GM23248 (cell line): ENCODE data around the gene CD244. TPM values are rescaled to one million over a fixed set of nuclear protein-coding genes. Genes with fewer than 3 reads are reported as not detected.

Source experiments
- DNase-seq: peaks from one replicate; pipeline ENCODE4 v3.0.0-alpha.2; 2015
- H2AFZ ChIP-seq: fragments of 200-600 bp; sonication (generic); 2 replicates; pipeline ENCODE4 v1.6.1; 2016; ENCODE audit warnings: antibody characterized with exemption
- H3F3A ChIP-seq: fragments of 200-600 bp; sonication (generic); 2 replicates; pipeline ENCODE4 v1.6.1; 2016; ENCODE audit warnings: mild to moderate bottlenecking, antibody characterized with exemption, mixed run types; ENCODE audit not compliant: insufficient read depth
- H3K27ac ChIP-seq: fragments of 200-600 bp; sonication (generic); 2 replicates; pipeline ENCODE4 v1.5.1; 2016; ENCODE audit warnings: mild to moderate bottlenecking
- H3K27me3 ChIP-seq: fragments of 200-600 bp; sonication (generic); replicated peaks from 2 replicates; pipeline ENCODE4 v1.6.1; 2016; ENCODE audit warnings: mild to moderate bottlenecking; ENCODE audit not compliant: insufficient read depth
- H3K36me3 ChIP-seq: fragments of 200-600 bp; sonication (generic); 2 replicates; pipeline ENCODE4 v1.6.1; 2016; ENCODE audit warnings: low read depth, mild to moderate bottlenecking
- H3K4me1 ChIP-seq: fragments of 200-600 bp; sonication (generic); 2 replicates; pipeline ENCODE4 v1.6.1; 2016; ENCODE audit warnings: mild to moderate bottlenecking; ENCODE audit not compliant: insufficient read depth
- H3K4me2 ChIP-seq: fragments of 200-600 bp; sonication (generic); one replicate; pipeline ENCODE4 v1.6.1; 2016; ENCODE audit warnings: mild to moderate bottlenecking; ENCODE audit not compliant: unreplicated experiment
- H3K4me3 ChIP-seq: fragments of 200-600 bp; sonication (generic); 2 replicates; pipeline ENCODE4 v1.5.1; 2016; ENCODE audit warnings: mild to moderate bottlenecking
- H3K79me2 ChIP-seq: fragments of 200-600 bp; sonication (generic); 2 replicates; pipeline ENCODE4 v1.6.1; 2016; ENCODE audit warnings: mild to moderate bottlenecking; ENCODE audit not compliant: insufficient read depth
- H3K9ac ChIP-seq: fragments of 200-600 bp; sonication (generic); 2 replicates; pipeline ENCODE4 v1.6.1; 2016; ENCODE audit warnings: mild to moderate bottlenecking
- H3K9me2 ChIP-seq: fragments of 200-600 bp; sonication (generic); 2 replicates; pipeline ENCODE4 v1.6.1; 2016; ENCODE audit warnings: mixed run types, mild to moderate bottlenecking, moderate library complexity; ENCODE audit not compliant: insufficient read depth
- H3K9me3 ChIP-seq: fragments of 200-600 bp; sonication (generic); one replicate; pipeline ENCODE4 v1.6.1; 2017; ENCODE audit warnings: low read depth
- H4K20me1 ChIP-seq: fragments of 200-600 bp; sonication (generic); 2 replicates; pipeline ENCODE4 v1.6.0; 2016; ENCODE audit not compliant: insufficient read depth
- EZH2 ChIP-seq: fragments of 200-600 bp; sonication (generic); IDR thresholded peaks from 2 replicates; pipeline ENCODE4 v1.6.1; 2018; ENCODE audit warnings: antibody characterized with exemption, mild to moderate bottlenecking; ENCODE audit not compliant: insufficient read depth, poor library complexity, severe bottlenecking
- EZH2phosphoT487 ChIP-seq: fragments of 200-600 bp; sonication (generic); IDR thresholded peaks from 2 replicates; pipeline ENCODE4 v1.6.1; 2018; ENCODE audit warnings: antibody characterized with exemption, moderate library complexity, mild to moderate bottlenecking, low read depth; ENCODE audit not compliant: insufficient read depth
- WGBS, 2 experiments: methylation state at CpG; one replicate each; pipeline ENCODE4 v1.1.6; 2015 to 2017; ENCODE audit warnings: low lambda C conversion rate in 2 of 2, low coverage in 1 of 2; ENCODE audit errors: missing lambda C conversion rate in 2 of 2; 5-methylcytosine and 5-hydroxymethylcytosine counted together
- in situ Hi-C: fragments of 300-500 bp; cut with MboI; formaldehyde crosslinking; loops from 2 replicates; pipeline ENCODE4 v1.15.0; 2020
- polyA plus RNA-seq: library from polyadenylated mRNA; unstranded; fragments of >200 nt; fragmentation: Nextera tagmentation; extraction: Ambion mirVana; gene quantifications from 2 replicates; pipeline ENCODE4 v1.2.1, GENCODE V29; 2016
- total RNA-seq: library from RNA; depleted of rRNA; stranded (reverse); fragments of >200 nt; shearing (Covaris generic); gene quantifications from 2 replicates; pipeline ENCODE4 v1.2.3, GENCODE V29; 2014

Gene CD244
- total and polyA plus RNA-seq, 2 experiments from 2014 or later = not detected

- Histone ChIP-seq H3K36me3 (no peaks in the 10 kb centered on the region), H3K9me3 (no peaks in the 10 kb centered on the region), H3K27ac (no peak overlapping the region), H3K4me3 (no peak overlapping the region), H4K20me1 (no peaks in the 10 kb centered on the region), H3K4me2 (no peak overlapping the region), H3K79me2 (no peaks in the 10 kb centered on the region), H3K9me2 (no peaks in the 10 kb centered on the region), H2AFZ (no peak overlapping the region), H3K27me3 (no peaks in the 10 kb centered on the region; the same call in 1 of the 2 replicates), H3K4me1 (no peaks in the 10 kb centered on the region), H3F3A (no peaks in the 10 kb centered on the region), H3K9ac (no peak overlapping the region)
- DNase-seq = no peak
- no peak for TF ChIP-seq EZH2phosphoT487
- WGBS, 2 experiments = 25 to 36% methylated on average over 8 of the region's 8 CpGs
- in situ Hi-C loops = no loop called here
Measured at GRCh38 chr1:160850993-160851392, 11.7 kb downstream of the CD244 start.

- WGBS, 2 experiments = 5 to 8% methylated on average over 5 of the region's 5 CpGs
Measured at GRCh38 chr1:160850541-160850940, 12.1 kb downstream of the CD244 start.

DNA sequence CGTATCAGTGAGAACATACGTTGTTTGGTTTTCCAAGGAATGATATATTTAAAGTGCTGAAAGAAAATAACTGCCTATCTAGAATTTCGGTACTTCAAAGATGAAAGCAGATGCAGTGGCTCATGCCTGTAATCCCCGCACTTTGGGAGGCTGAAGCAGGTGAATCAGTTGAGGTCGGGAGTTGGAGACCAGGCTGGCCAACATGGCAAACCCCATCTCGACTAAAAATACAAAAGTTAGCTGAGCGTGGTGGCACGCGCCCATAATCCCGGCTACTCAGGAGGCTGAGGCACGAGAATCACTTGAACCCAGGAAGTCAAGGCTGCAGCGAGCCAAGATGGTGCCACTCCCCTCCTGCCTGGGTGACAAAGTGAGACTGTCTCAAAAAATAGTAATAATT is 16.4 kb downstream of the CD244 start:
- Histone ChIP-seq H3K27ac (no peak overlapping the region), H3K9ac (no peak overlapping the region), H3K4me3 (no peak overlapping the region), H3K27me3 (peaks cover 5% of the 10 kb centered on the region; the same call in 1 of the 2 replicates), H2AFZ (no peak overlapping the region), H3K36me3 (no peaks in the 10 kb centered on the region), H3K9me2 (no peaks in the 10 kb centered on the region), H3F3A (no peaks in the 10 kb centered on the region), H3K9me3 (no peaks in the 10 kb centered on the region), H3K79me2 (no peaks in the 10 kb centered on the region), H3K4me2 (no peak overlapping the region), H4K20me1 (no peaks in the 10 kb centered on the region), H3K4me1 (no peaks in the 10 kb centered on the region)
- WGBS, 2 experiments = 58 to 62% methylated on average over 12 of the region's 12 CpGs
- DNase-seq = no peak
- in situ Hi-C loops = no loop called here
- TF ChIP-seq EZH2 (no peak), EZH2phosphoT487 (no peak)

More at GRCh38 chr1:160850541-160850940, 12.1 kb downstream of the CD244 start:
- Histone ChIP-seq H3F3A (no peaks in the 10 kb centered on the region), H3K9ac (no peak overlapping the region), H3K4me2 (no peak overlapping the region), H3K27ac (no peak overlapping the region), H3K4me1 (no peaks in the 10 kb centered on the region), H3K27me3 (no peaks in the 10 kb centered on the region; the same call in 1 of the 2 replicates), H4K20me1 (no peaks in the 10 kb centered on the region), H3K79me2 (no peaks in the 10 kb centered on the region), H3K36me3 (no peaks in the 10 kb centered on the region), H3K9me2 (no peaks in the 10 kb centered on the region), H3K9me3 (no peaks in the 10 kb centered on the region), H2AFZ (no peak overlapping the region), H3K4me3 (no peak overlapping the region)
- no peak for DNase-seq
- in situ Hi-C loops = no loop called here
- TF ChIP-seq EZH2phosphoT487 = no peak
- TF ChIP-seq EZH2 = no peak

- TF ChIP-seq EZH2 (no peak), EZH2phosphoT487 (no peak)
- Histone ChIP-seq H3K9me3 (no peaks in the 10 kb centered on the region), H4K20me1 (no peaks in the 10 kb centered on the region), H3K27me3 (0 out of 2 replicates have a peak, but pooled peaks cover 6% of the 10 kb centered on the region), H3K4me1 (no peaks in the 10 kb centered on the region), H3K27ac (no peak overlapping the region), H3K4me2 (no peak overlapping the region), H2AFZ (no peak overlapping the region), H3K9ac (no peak overlapping the region), H3K4me3 (no peak overlapping the region), H3K36me3 (no peaks in the 10 kb centered on the region), H3K9me2 (no peaks in the 10 kb centered on the region), H3K79me2 (no peaks in the 10 kb centered on the region), H3F3A (no peaks in the 10 kb centered on the region)
- WGBS, 2 experiments = 37 to 43% methylated on average over 12 of the region's 12 CpGs
- in situ Hi-C loops = no loop called here
- DNase-seq = no peak
Measured at GRCh38 chr1:160844447-160845232, 18.0 kb downstream of the CD244 start.

DNA sequence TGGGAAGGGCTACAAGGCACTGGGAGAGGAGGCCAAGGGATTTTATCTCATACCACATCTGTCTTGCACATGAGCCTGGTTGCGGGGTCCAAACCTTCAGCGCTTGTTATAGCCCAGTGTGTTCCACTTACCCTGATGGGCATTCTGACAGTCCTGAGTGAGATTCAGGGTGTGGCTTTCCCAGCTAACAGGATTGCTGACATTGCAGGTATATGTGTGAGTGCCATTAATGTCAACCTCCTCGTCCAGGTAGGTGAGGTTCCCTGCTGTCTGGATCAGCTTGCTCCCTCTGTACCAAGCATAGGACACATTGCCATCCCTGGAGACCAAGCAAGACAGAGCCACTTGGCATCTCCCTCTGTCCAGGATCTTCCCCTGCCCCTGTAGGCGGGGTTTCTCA is 21.6 kb downstream of the CD244 start:
- in situ Hi-C loops = no loop called here
- Histone ChIP-seq H3K27ac (no peak overlapping the region), H3K9me2 (no peaks in the 10 kb centered on the region), H3K9me3 (no peaks in the 10 kb centered on the region), H3K79me2 (no peaks in the 10 kb centered on the region), H2AFZ (no peak overlapping the region), H3K36me3 (no peaks in the 10 kb centered on the region), H4K20me1 (no peaks in the 10 kb centered on the region), H3K27me3 (0 out of 2 replicates have a peak, but pooled peaks cover 11% of the 10 kb centered on the region), H3K4me2 (no peak overlapping the region), H3K4me3 (no peak overlapping the region), H3F3A (no peaks in the 10 kb centered on the region), H3K9ac (no peak overlapping the region), H3K4me1 (no peaks in the 10 kb centered on the region)
- WGBS, 2 experiments = 20 to 26% methylated on average over 4 of the region's 4 CpGs
- no peak for DNase-seq
- TF ChIP-seq EZH2 (no peak), EZH2phosphoT487 (no peak)
